Measurements from ENCODE around the gene CTNNA3.

The CTNNA3 gene

DNA sequence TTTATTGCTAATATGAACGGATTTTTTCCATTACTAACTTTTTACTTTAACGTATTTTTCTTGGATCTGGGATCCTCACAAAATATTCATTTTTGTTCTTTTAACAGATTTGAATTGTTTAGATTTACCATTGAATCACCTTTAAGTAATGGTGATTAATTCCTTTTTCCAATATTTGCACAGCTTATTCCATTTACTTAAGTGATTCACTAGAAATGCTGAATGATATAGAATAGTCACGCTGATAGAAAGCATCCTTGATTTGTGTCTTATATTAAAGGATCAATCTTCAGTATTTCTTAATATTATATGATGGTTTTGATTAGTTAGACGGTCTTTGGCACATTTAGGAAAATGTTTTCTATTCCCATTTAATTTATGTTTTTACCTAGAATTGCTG is 886.6 kb downstream of the CTNNA3 start:
- Histone ChIP-seq H3K9ac (ENCODE audit: low read depth, low read length) (no peak overlapping the region), H3K4me1 (ENCODE audit: insufficient read depth, low read length) (no peaks in the 10 kb centered on the region), H3K27ac (ENCODE audit: low read length) (no peak overlapping the region), H3K4me3 (ENCODE audit: low read length) (no peak overlapping the region), H3K9me3 (ENCODE audit: insufficient read depth, low read depth, low read length) (no peaks in the 10 kb centered on the region), H3K27me3 (ENCODE audit: insufficient read depth, low read length) (no peaks in the 10 kb centered on the region), H3K36me3 (ENCODE audit: insufficient read depth, low read depth, low read length) (no peaks in the 10 kb centered on the region)

DNA sequence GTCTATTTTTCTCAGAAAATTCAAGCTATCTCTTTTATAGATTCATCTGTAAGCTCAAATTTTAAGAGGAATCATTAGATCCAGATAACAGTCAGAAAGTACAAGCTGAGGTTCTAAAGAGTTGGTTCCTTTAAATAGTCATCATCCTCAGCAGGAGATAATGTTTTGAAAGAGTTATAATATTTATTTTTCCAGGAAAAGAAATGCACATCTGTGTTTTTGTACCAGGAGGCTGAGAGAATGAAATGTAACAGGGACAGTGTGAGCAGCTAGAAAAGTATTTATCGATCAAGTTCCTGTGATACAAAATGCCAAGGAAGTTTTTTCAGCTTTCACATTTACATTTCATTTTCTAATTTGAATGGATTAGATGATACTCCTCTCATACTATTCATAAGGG is 890.4 kb downstream of the CTNNA3 start:
- no peaks in the 10 kb centered on the region for H3K27me3 ChIP-seq (ENCODE audit: insufficient read depth, low read length)
- H3K27ac ChIP-seq (ENCODE audit: low read length) = no peak overlapping the region
- no peak overlapping the region for H3K9ac ChIP-seq (ENCODE audit: low read depth, low read length)
- no peaks in the 10 kb centered on the region for H3K9me3 ChIP-seq (ENCODE audit: insufficient read depth, low read depth, low read length)
- no peak overlapping the region for H3K4me3 ChIP-seq (ENCODE audit: low read length)
- peaks cover 12% of the 10 kb centered on the region; the same call in 1 of the 2 replicates for H3K4me1 ChIP-seq (ENCODE audit: insufficient read depth, low read length)
- H3K36me3 ChIP-seq (ENCODE audit: insufficient read depth, low read depth, low read length) = no peaks in the 10 kb centered on the region

DNA sequence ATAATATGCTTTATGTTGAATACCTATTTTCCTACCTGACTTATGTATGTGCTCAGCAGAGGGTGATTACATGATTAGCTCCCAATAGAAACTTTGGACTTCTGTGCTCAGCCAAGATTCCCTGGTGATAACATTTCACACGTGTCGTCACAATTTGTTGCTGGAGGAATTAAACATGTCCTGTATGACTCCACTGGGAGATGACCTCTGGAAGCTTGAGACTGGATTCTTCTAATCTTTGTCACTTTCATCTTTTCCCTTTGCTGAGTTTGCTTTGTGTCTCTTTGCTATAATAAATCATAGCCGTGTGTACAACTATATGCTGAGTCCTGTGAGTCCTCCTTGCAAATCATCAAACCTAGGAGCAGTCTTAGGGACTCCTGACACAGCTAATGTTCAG is 891.0 kb downstream of the CTNNA3 start:
- Histone ChIP-seq H3K36me3 (ENCODE audit: insufficient read depth, low read depth, low read length) (no peaks in the 10 kb centered on the region), H3K9ac (ENCODE audit: low read depth, low read length) (no peak overlapping the region), H3K27me3 (ENCODE audit: insufficient read depth, low read length) (no peaks in the 10 kb centered on the region), H3K4me3 (ENCODE audit: low read length) (no peak overlapping the region), H3K9me3 (ENCODE audit: insufficient read depth, low read depth, low read length) (no peaks in the 10 kb centered on the region), H3K4me1 (ENCODE audit: insufficient read depth, low read length) (peaks cover 12% of the 10 kb centered on the region; the same call in 1 of the 2 replicates), H3K27ac (ENCODE audit: low read length) (no peak overlapping the region)

DNA sequence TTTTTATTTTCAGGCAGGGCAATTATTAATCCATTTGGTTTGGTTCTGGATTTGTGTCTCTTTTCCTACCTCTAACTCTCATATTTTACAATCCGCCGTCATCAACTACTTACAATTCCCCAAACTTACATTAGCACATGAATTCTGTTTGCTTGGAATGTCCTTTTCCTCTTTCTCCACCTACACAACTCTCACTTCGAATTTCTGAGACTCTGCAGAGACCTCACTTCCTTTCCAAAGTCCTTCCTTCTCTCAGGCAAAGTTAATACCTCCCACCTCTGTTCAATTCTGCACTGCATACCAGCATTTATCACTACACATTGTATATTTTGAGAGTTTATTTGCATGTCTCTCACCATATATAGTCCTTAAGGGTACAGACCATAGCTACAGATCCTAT is 892.8 kb downstream of the CTNNA3 start:
- no peak overlapping the region for H3K4me3 ChIP-seq (ENCODE audit: low read length)
- H3K9ac ChIP-seq (ENCODE audit: low read depth, low read length) = no peak overlapping the region
- no peak overlapping the region for H3K27ac ChIP-seq (ENCODE audit: low read length)
- H3K4me1 ChIP-seq (ENCODE audit: insufficient read depth, low read length) = peaks cover 12% of the 10 kb centered on the region; the same call in 1 of the 2 replicates
- H3K36me3 ChIP-seq (ENCODE audit: insufficient read depth, low read depth, low read length) = no peaks in the 10 kb centered on the region
- no peaks in the 10 kb centered on the region for H3K9me3 ChIP-seq (ENCODE audit: insufficient read depth, low read depth, low read length)
- no peaks in the 10 kb centered on the region for H3K27me3 ChIP-seq (ENCODE audit: insufficient read depth, low read length)

DNA sequence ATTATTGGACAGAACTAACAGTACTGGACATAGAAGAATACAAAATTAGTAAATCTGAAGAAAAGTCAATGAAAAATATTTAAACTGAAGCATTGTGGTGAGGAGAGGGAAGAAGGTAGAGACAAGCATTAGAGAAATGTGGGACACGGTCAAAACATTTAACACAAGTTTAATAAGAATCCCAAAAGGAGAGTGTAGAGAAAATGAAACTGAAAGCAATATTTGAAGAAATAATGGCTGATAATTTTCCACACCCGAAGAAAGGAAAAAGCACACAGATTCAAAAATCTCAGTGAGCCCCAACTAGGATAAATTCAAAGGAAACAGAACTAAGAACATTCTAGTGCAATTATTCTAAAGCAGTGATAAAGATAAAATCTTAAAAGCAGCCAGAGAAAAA is 896.5 kb downstream of the CTNNA3 start:
- H3K27me3 ChIP-seq (ENCODE audit: insufficient read depth, low read length) = no peaks in the 10 kb centered on the region
- H3K9ac ChIP-seq (ENCODE audit: low read depth, low read length) = no peak overlapping the region
- peaks cover 12% of the 10 kb centered on the region; the same call in 1 of the 2 replicates for H3K4me1 ChIP-seq (ENCODE audit: insufficient read depth, low read length)
- no peak overlapping the region for H3K27ac ChIP-seq (ENCODE audit: low read length)
- H3K4me3 ChIP-seq (ENCODE audit: low read length) = no peak overlapping the region
- no peaks in the 10 kb centered on the region for H3K36me3 ChIP-seq (ENCODE audit: insufficient read depth, low read depth, low read length)
- no peaks in the 10 kb centered on the region for H3K9me3 ChIP-seq (ENCODE audit: insufficient read depth, low read depth, low read length)

DNA sequence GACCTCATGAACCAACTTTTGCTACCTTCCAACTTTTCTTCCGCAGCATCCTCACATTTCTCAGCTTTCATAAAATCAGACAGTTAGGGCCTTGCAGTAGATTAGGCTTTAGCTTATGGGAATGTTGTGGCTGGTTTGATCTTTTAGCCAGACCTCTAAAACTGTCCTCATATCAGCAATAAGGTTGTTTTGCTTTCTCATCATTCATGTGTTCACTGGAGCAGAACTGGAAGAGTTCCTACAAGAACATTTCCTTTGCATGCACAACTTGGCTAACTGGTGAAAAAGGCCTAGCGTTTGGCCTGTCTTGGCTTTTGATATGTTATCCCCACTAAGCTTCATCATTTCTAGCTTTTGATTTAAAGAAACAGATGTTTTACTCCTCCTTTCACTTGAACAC is 900.1 kb downstream of the CTNNA3 start:
- H3K4me1 ChIP-seq (ENCODE audit: insufficient read depth, low read length) = no peaks in the 10 kb centered on the region
- no peaks in the 10 kb centered on the region for H3K27me3 ChIP-seq (ENCODE audit: insufficient read depth, low read length)
- H3K27ac ChIP-seq (ENCODE audit: low read length) = no peak overlapping the region
- no peak overlapping the region for H3K9ac ChIP-seq (ENCODE audit: low read depth, low read length)
- H3K36me3 ChIP-seq (ENCODE audit: insufficient read depth, low read depth, low read length) = no peaks in the 10 kb centered on the region
- no peaks in the 10 kb centered on the region for H3K9me3 ChIP-seq (ENCODE audit: insufficient read depth, low read depth, low read length)
- no peak overlapping the region for H3K4me3 ChIP-seq (ENCODE audit: low read length)

DNA sequence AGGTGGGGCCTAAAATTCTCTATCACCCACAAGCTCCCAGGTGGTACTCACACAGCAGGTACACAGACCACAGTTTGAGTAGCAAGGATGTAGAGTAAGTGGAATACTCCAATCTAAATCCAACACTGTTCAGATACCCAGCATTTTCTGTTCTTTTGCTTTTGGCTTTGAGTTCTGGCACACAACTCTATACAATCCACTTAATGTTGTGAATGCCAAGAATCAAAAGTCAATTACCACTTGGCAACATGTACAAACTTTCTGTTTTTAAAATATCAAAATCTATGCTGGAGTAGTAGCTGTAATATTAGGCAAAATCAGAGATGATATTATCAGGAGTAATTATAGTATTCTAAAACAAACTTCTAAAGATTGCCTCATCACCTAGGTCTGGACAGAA is 903.6 kb downstream of the CTNNA3 start:
- no peaks in the 10 kb centered on the region for H3K36me3 ChIP-seq (ENCODE audit: insufficient read depth, low read depth, low read length)
- no peaks in the 10 kb centered on the region for H3K4me1 ChIP-seq (ENCODE audit: insufficient read depth, low read length)
- H3K9ac ChIP-seq (ENCODE audit: low read depth, low read length) = no peak overlapping the region
- no peaks in the 10 kb centered on the region for H3K27me3 ChIP-seq (ENCODE audit: insufficient read depth, low read length)
- H3K9me3 ChIP-seq (ENCODE audit: insufficient read depth, low read depth, low read length) = no peaks in the 10 kb centered on the region
- no peak overlapping the region for H3K4me3 ChIP-seq (ENCODE audit: low read length)
- H3K27ac ChIP-seq (ENCODE audit: low read length) = no peak overlapping the region

DNA sequence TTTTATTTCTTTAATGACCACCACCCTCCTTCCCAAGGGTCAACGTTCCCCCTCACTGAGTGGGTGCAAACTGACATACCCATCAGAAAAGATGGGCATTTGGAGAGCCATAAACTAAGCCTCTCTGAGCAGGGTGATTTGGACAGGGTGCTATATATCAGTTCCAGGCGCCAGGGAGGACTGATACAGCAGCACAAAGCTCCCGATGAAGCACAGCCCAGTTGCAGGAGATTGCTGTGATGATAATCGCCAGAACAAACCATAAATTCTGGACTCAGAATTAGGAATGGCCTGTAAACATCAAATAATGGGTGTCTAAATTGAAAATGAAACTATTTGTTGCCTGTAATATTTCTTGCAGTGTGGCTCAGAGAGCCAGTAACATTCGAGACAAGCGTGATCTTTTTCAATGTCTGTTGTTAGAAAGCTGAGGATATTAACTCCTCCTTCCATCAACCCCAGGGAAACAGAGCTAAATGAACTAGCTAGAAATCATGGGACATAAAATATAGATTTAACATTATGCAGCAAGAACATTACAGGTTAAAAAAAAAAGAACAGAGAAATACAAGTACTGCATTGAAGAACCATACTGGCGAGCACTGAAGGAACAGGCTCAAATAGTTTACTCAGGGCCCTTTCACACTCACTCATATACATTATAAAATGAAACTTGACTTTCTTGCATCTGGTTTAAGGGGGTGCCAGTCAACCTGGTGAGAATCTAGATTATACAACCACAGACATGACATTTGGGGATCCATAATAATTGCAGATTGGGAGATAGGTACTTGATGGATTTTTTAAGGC is 907.6 kb downstream of the CTNNA3 start:
- Histone ChIP-seq H3K4me3 (ENCODE audit: low read length) (no peak overlapping the region), H3K9ac (ENCODE audit: low read depth, low read length) (no peak overlapping the region), H3K36me3 (ENCODE audit: insufficient read depth, low read depth, low read length) (no peaks in the 10 kb centered on the region), H3K9me3 (ENCODE audit: insufficient read depth, low read depth, low read length) (no peaks in the 10 kb centered on the region), H3K4me1 (ENCODE audit: insufficient read depth, low read length) (no peaks in the 10 kb centered on the region), H3K27ac (ENCODE audit: low read length) (no peak overlapping the region), H3K27me3 (ENCODE audit: insufficient read depth, low read length) (no peaks in the 10 kb centered on the region)

DNA sequence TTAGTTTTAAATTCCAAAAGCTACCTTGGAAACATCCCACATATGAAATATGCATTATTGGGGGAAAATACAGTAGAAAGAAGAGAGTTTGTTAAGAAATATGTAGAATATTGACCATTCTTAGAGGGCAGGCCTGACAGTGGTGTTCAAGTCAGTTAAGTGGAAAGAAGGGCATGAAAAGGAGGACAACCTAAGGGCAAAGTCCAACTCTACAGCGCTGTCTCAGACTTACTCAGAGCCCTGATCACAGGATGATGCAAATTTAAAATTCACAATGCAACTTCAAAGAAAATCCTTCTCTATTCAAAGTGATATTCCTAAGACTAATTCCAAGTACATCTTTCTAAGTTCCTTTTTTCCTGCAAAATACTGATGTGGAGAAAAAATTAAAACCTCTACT is 909.3 kb downstream of the CTNNA3 start:
- Histone ChIP-seq H3K4me1 (ENCODE audit: insufficient read depth, low read length) (no peaks in the 10 kb centered on the region), H3K27ac (ENCODE audit: low read length) (no peak overlapping the region), H3K9me3 (ENCODE audit: insufficient read depth, low read depth, low read length) (no peaks in the 10 kb centered on the region), H3K36me3 (ENCODE audit: insufficient read depth, low read depth, low read length) (no peaks in the 10 kb centered on the region), H3K4me3 (ENCODE audit: low read length) (no peak overlapping the region), H3K27me3 (ENCODE audit: insufficient read depth, low read length) (no peaks in the 10 kb centered on the region), H3K9ac (ENCODE audit: low read depth, low read length) (no peak overlapping the region)

DNA sequence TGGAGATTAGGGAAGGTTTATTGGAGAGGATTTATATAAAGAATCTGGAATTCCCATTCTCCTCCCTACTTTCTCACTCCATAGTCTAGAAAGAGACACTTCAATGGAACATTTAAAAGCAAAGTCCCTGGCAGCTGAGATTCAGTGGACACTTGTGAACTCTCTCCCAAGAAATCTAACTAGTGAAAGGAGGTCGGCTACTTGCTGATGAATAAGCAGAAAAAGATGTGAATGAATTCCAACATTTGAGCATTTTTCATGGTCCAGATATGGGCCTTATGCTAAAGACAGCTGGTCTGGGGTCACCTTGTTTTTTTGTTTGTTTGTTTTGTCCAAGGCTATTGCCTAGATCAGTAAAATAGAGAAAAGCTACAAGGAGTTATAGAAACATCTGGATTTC is 911.2 kb downstream of the CTNNA3 start:
- Histone ChIP-seq H3K27me3 (ENCODE audit: insufficient read depth, low read length) (no peaks in the 10 kb centered on the region), H3K27ac (ENCODE audit: low read length) (no peak overlapping the region), H3K4me1 (ENCODE audit: insufficient read depth, low read length) (no peaks in the 10 kb centered on the region), H3K4me3 (ENCODE audit: low read length) (no peak overlapping the region), H3K9me3 (ENCODE audit: insufficient read depth, low read depth, low read length) (no peaks in the 10 kb centered on the region), H3K36me3 (ENCODE audit: insufficient read depth, low read depth, low read length) (no peaks in the 10 kb centered on the region), H3K9ac (ENCODE audit: low read depth, low read length) (no peak overlapping the region)

DNA sequence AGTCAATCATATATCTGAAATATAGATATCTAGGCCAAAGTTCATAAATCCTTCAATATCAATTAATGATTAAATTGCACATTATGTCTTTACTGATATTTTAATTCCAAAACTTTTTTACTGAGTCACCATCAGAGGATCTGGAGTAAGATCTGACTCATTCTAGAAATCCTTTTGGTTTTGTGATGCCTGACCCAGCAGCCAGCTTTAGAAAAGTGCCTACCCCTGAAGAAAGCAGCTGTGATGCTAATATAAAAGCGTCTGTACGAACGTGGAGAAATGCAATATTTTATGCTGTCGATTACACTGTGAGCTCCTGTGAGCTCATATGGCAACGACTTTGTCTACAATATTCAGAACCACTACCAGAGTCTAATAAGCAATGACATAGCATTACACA is 912.7 kb downstream of the CTNNA3 start:
- Histone ChIP-seq H3K27ac (ENCODE audit: low read length) (no peak overlapping the region), H3K9ac (ENCODE audit: low read depth, low read length) (no peak overlapping the region), H3K27me3 (ENCODE audit: insufficient read depth, low read length) (no peaks in the 10 kb centered on the region), H3K4me3 (ENCODE audit: low read length) (no peak overlapping the region), H3K4me1 (ENCODE audit: insufficient read depth, low read length) (no peaks in the 10 kb centered on the region), H3K9me3 (ENCODE audit: insufficient read depth, low read depth, low read length) (no peaks in the 10 kb centered on the region), H3K36me3 (ENCODE audit: insufficient read depth, low read depth, low read length) (no peaks in the 10 kb centered on the region)

DNA sequence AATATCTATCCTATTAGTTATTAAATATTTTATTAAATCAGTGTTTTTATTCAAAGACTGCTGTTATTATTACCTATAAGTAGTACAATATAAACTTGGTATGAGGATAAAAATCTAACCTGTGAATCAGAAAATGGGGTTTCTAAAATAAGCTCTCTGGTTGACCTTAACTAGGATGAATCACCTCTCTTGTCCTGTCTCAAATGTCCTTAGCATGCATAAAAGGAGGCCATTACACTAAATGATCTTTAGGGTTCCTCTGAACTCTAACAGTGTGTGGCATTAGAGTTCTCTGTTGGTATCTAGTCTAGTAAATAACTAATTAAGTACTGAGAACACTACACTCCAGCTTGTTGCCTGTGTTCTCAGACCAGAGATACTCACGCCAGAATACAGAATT is 913.2 kb downstream of the CTNNA3 start:
- no peak overlapping the region for H3K4me3 ChIP-seq (ENCODE audit: low read length)
- H3K36me3 ChIP-seq (ENCODE audit: insufficient read depth, low read depth, low read length) = no peaks in the 10 kb centered on the region
- no peaks in the 10 kb centered on the region for H3K27me3 ChIP-seq (ENCODE audit: insufficient read depth, low read length)
- no peak overlapping the region for H3K27ac ChIP-seq (ENCODE audit: low read length)
- H3K9me3 ChIP-seq (ENCODE audit: insufficient read depth, low read depth, low read length) = no peaks in the 10 kb centered on the region
- H3K9ac ChIP-seq (ENCODE audit: low read depth, low read length) = no peak overlapping the region
- H3K4me1 ChIP-seq (ENCODE audit: insufficient read depth, low read length) = no peaks in the 10 kb centered on the region
